Stimulated activated CD8-positive, alpha-beta memory T cell treated with anti-CD3 and anti-CD28 coated beads, Interleukin-15, amount 100 ng/mL, for 4 hours (primary cell): ENCODE data around the gene AAK1.

Experiments used
- DNase-seq, 2 donors: peaks; one replicate each; pipeline ENCODE4 v3.0.0-alpha.2; 2020; ENCODE audit warnings: low read depth in 2 of 2

AAK1 gene

GRCh38 chr2:69491864-69492263 is 151.7 kb downstream of the AAK1 start:
- DNase-seq, result no peak

- no peak for DNase-seq
These were observed 153.1 kb downstream of the AAK1 start for GRCh38 chr2:69490486-69490885.

GRCh38 chr2:69489793-69490192 is 153.7 kb downstream of the AAK1 start:
- DNase-seq, result no peak

- no peak for DNase-seq
These were observed 159.8 kb downstream of the AAK1 start for GRCh38 chr2:69483696-69484095.

- DNase-seq, result no peak
These were observed 160.5 kb downstream of the AAK1 start for GRCh38 chr2:69483024-69483423.

- no peak for DNase-seq
These were observed 161.1 kb downstream of the AAK1 start for GRCh38 chr2:69482471-69482870.

- no peak for DNase-seq
These were observed 162.1 kb downstream of the AAK1 start for GRCh38 chr2:69481421-69481820.

GRCh38 chr2:69477627-69478026 is 165.9 kb downstream of the AAK1 start:
- no peak for DNase-seq

GRCh38 chr2:69474688-69475087 is 168.9 kb downstream of the AAK1 start:
- DNase-seq, result no peak

GRCh38 chr2:69471793-69472192 is 171.7 kb downstream of the AAK1 start:
- no peak for DNase-seq

- DNase-seq, result no peak
These were observed 172.6 kb downstream of the AAK1 start for GRCh38 chr2:69470911-69471310.

GRCh38 chr2:69469784-69470183 is 173.8 kb downstream of the AAK1 start:
- no peak for DNase-seq

- no peak for DNase-seq
These were observed 174.2 kb downstream of the AAK1 start for GRCh38 chr2:69469375-69469774.

GRCh38 chr2:69466728-69467127 is 176.8 kb downstream of the AAK1 start:
- DNase-seq, result no peak

GRCh38 chr2:69465513-69466456 is 177.8 kb downstream of the AAK1 start:
- DNase-seq, result no peak

- DNase-seq, result no peak
These were observed 179.0 kb downstream of the AAK1 start for GRCh38 chr2:69464575-69464974.

- no peak for DNase-seq
These were observed 180.8 kb downstream of the AAK1 start for GRCh38 chr2:69462780-69463179.

GRCh38 chr2:69461404-69461803 is 182.1 kb downstream of the AAK1 start:
- DNase-seq, result no peak

GRCh38 chr2:69459936-69460335 is 183.6 kb downstream of the AAK1 start:
- DNase-seq, result no peak

- no peak for DNase-seq
These were observed 186.5 kb downstream of the AAK1 start for GRCh38 chr2:69456950-69457445.

GRCh38 chr2:69456154-69456553 is 187.4 kb downstream of the AAK1 start:
- DNase-seq, result no peak

GRCh38 chr2:69454976-69455375 is 188.6 kb downstream of the AAK1 start:
- no peak for DNase-seq

GRCh38 chr2:69453475-69454129 is 189.9 kb downstream of the AAK1 start:
- no peak for DNase-seq
